HG02840 (cell line): ENCODE data around the gene THEM5.
"Not testable (repeated sequence)": the region's sequence is repeated elsewhere in the genome, so short reads cannot be mapped to it uniquely, and the experiment has no call there.

Experiments
- ATAC-seq: cut with Tn5 transposase; IDR thresholded peaks from one replicate; pipeline ENCODE4 v1.9.1; 2021; ENCODE audit warnings: mild to moderate bottlenecking, moderate library complexity, moderate number of reproducible peaks; ENCODE audit not compliant: unreplicated experiment, low FRiP score

THEM5 gene, protein sequence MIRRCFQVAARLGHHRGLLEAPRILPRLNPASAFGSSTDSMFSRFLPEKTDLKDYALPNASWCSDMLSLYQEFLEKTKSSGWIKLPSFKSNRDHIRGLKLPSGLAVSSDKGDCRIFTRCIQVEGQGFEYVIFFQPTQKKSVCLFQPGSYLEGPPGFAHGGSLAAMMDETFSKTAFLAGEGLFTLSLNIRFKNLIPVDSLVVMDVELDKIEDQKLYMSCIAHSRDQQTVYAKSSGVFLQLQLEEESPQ

DNA sequence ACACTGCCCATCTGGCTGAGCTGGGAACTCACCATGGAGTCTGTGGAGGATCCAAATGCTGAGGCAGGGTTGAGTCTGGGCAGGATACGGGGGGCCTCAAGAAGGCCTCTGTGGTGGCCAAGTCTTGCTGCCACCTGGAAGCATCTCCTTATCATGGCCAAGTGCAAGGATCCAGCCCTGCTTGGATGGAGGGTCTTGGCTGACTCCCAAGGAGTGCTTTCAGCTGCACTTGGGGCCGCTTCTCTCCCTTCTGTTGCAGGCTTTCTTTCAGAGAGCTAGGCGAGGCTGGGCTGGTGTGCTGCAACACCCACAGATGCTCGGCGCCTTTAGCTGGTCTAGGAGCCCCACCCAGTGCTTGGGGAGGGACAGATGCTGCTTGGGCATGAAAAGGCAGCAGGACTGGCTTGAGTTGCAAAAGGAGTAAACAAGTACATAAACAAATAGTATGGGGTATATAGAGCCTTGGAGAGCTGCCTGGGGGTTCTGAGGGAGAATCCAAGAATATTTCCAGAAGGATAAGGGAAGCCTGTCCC, at the start of gene THEM5:
THEM5 (minus strand) TSS at position 302 of the 533 bp plus-strand sequence; CDS start at position 155, 147 bp downstream.
- no peak for ATAC-seq

DNA sequence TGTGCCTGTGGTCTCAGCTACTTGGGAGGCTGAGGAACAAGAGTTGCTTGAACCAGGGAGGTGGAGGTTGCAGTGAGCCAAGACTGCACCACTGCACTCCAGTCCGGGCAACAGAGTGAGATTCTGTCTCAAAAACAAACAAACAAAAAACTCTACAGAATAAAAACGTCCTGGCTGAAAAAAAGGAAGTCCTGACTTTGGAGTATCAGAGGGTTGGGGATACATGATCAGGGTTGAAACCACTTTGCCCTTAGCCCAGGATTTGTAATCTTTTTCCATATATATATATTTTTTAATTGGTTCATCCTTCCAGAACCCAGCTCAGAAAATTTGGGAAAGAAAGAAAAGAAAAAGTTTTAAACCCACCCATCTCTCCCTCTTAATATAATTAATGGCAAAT, 49.3 kb upstream of the THEM5 start:
- no peak for ATAC-seq

DNA sequence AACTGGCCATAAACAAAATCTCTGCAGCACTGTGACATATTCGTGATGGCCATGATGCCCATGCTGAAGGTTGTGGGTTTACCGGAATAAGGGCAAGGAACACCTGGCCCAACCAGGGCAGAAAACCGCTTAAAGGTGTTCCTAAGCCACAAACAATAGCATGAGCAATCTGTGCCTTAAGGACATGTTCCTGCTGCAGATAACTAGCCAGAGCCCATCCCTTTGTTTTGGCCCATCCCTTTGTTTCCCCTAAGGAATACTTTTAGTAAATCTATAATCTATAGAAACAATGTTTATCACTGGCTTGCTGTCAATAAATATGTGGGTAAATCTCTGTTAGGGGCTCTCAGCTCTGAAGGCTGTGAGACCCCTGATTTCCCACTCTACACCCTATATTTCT, 47.3 kb upstream of the THEM5 start:
- ATAC-seq = not testable (repeated sequence)

DNA sequence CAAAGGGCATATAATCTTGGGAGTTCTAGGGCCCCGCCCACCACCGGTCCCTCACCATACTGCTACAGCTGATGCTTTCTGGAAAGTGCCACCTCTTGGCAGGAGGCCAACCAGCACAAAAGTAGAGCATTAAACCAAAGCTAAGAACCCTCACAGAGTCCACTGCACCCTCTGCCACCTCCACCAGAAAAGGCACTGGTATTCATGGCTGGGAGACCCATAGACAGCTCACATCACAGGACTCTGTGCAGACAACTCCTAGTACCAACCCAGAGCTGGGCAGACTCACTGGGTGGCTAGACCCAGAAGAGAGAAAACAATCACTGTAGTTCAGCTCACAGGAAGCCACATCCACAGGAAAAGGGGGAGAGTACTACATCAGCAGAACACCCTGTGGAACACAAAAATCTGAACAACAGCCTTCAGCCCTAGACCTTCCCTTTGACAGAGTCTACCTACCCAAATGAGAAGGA, 45.0 kb upstream of the THEM5 start:
- ATAC-seq = no peak

DNA sequence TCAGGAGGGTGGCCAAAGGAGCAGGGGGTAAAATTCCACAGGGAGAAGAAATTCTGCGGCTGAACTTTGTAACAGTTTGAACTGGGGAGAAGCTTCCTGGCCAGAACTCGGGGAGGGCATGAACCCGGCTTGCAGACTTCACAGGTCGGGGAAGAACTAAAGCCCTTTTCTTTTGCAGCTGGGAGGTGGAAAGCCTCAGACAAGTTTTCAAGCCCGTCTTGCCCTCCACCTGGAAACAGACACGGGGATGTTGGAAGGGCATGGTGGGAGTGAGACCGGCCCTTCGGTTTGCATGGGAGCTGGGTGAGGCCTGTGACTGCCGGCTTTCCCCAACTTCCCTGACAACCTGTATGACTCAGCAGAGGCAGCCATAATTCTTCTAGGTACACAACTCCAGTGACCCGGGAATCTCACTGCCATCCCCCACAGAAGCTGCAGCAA, 44.5 kb upstream of the THEM5 start:
- ATAC-seq = no peak

DNA sequence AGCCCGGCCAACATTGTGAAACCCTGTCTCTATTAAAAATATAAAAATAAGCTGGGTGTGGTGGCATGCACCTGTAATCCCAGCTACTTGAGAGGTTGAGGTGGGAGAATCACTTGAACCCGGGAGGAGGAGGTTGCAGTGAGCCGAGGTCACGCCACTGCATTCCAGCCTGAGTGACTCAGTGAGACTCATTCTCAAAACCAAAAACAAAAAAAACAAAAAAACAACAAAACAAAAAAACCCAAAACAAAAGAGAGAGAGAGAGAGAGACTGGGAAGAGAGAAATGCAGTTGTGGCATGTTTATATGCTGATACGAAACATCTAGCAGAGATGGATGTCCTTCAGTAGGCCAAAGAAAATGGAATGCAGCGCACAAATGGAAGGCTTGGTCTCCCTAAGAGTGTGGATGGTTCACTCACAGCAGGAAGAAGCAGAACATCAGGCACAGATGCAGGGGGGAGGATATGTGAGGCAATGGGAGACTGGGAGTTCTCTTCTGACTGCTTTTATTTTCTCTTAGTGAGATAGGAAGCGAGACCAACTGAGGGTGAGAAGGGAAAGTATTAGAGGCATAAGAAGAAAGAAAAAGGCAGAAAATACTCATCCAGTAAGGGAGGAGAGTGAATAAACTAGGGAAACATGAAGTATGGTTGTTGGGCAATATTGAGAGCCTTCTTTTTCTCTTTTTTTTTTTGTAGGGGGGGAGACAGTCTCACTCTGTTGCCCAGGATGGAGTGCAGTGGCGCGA, 39.8 kb upstream of the THEM5 start:
- no peak for ATAC-seq

DNA sequence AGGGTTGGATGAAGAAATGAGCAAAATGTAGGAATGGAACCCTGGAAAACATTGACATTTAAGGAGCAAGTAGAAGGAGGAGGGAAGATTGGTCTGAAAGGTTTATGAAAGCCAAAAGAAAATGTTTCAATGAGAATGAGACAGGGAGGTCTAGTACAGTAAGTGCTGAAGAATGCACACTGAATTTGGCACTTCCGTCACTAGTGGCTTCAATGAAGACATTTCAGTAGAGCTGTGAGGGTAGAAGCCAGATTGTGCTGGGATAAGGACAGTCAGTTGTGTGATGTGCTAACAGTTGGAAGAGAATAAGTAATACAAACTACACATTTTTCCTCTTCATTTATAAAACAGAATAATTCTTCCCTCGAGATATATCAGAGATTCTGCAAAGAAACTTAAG, 38.7 kb upstream of the THEM5 start:
- ATAC-seq = no peak

DNA sequence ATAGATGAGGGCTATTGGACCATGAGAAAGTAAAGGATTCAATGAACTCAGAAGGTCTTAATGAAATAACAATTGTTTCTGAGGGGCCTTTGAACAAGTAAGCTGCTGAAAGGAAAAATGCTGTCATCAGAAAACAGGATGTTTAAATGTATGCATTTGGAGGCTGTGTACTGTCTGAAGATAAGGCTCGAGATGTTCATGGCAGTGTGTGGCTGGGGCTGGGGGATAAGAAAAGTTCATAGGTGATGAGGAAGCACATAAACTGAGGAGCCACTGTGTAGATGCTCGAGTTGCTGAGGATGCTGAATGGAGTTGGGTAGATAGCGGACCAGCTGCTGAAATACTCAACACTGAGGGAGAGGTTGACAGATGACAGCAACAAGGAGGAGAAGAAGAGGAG, 38.0 kb upstream of the THEM5 start:
- ATAC-seq = no peak

DNA sequence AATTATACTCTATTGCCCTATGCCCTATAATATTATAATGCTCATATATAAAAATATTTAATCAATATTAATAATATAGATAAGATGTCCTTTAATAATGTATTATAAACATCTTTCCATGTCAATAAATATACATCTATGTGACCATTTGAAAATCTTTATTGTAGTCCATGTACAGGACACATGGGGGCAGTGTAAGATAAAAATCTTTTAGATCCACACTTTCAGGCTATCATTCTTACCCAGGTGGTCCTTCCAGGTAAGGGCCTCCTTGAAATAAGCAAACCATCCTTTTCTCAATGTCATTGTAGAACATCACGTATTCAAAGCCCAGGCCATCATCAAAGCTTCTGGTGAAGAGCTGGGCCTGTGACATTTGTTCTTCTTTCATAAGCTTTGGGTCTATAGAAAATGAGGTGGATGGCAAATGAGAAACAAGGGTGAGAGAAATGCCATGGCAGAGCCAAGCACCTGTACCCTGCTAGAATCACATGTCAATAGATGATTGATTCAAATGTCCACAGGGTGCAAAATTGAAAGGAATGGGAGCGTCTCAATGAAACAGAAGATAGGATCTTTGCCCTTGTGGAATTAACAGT, 35.6 kb upstream of the THEM5 start:
- ATAC-seq = no peak

DNA sequence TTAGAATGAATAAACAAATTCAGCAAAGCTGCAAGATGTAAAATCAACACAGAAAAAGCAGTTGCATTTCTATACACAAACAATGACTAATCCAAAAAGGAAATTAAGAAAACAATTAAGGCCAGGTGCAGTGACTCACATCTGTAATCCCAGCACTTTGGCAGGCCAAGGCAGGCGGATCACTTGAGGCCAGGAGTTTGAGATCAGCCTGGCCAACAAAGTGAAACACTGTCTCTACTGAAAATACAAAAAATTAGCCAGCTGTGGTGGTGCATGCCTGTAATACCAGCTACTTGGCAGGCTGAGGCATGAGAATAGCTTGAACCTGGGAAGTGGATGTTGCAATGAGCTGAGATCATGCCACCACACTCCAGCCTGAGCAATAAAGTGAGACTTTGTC, 33.5 kb upstream of the THEM5 start:
- no peak for ATAC-seq

DNA sequence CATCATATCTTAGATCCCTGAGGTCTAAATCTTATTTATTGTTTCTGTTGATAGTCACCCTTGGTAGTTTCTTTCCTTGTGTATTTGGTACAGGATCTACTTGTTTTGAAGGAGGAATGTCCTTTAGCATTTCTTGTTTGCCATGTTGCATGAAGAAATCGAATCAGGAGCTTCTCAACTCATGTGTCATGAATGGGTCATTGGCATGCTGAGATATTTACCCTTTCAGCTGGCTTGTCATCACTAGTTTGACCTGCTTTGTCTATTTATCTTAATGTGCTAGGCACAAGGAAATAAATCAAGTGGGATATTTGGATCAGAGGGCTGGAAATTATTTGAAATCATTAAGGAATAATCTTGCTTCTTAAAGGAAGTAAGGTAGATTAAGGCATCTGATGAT, 32.0 kb upstream of the THEM5 start:
- ATAC-seq = no peak

DNA sequence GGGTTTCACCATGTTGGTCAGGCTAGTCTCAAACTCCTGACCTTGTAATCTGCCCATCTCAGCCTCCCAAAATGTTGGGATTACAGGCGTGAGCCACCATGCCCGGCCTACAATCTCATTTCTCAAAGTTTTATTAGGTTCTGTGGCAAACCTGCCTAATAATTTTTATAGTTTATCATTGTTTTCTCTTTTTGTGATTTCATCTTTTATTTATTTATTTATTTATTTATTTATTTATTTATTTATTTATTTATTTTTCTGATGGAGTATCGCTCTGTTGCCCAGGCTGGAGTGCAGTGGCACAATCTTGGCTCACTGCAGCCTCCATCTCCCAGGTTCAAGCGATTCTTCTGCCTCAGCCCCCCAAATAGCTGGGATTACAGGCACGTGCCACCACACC, 31.4 kb upstream of the THEM5 start:
- not testable (repeated sequence) for ATAC-seq

DNA sequence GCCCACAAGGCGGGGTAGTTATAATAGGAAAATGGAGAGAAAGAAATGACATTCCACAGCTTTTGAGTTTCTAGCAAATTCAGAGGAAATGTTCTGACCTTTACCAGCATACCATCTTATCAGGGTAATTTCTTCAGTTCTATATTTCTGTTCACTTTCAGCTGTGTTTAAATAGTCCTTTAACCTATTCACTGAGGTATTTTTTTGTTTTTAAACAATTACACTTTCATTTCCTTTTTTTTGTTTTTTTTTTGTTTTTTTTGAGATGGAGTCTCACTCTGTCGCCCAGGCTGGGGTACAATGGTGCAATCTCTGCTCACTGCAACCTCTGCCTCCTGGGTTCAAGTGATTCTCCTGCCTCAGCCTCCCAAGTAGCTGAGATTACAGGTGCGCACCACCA, 30.9 kb upstream of the THEM5 start:
- not testable (repeated sequence) for ATAC-seq

DNA sequence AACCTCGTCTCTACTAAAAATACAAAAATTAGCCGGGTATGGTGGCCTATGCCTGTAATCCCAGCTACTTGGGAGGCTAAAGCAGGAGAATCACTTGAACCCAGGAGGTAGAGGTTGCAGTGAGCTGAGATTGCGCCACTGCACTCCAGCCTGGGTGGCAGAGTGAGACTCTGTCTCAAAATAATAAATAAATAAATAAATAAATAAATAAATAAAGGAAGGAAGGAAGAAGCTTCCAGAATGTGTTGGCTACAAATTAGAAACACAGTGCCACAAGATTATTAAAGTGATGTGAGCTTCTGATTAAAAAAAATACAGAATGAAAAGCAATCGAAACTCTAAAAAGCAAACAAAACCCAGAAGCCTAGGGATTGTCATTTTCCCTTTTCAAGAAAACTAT, 30.4 kb upstream of the THEM5 start:
- ATAC-seq = not testable (repeated sequence)

DNA sequence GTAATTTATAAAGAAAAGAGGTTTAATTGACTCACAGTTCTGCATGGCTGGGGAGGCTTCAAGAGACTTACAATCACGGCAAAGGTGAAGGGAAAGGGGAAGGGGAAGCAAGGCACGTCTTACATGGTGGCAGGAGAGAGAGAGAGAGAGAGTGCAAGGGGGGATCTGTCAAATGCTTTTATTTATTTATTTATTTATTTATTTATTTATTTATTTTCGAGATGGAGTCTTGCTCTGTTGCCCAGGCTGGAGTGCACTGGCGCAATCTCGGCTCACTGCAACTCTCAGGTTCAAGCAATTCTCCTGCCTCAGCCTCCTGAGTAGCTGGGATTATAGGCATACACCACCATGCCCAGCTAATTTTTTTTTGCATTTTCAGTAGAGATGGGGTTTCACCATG, 29.4 kb upstream of the THEM5 start:
- ATAC-seq = not testable (repeated sequence)

DNA sequence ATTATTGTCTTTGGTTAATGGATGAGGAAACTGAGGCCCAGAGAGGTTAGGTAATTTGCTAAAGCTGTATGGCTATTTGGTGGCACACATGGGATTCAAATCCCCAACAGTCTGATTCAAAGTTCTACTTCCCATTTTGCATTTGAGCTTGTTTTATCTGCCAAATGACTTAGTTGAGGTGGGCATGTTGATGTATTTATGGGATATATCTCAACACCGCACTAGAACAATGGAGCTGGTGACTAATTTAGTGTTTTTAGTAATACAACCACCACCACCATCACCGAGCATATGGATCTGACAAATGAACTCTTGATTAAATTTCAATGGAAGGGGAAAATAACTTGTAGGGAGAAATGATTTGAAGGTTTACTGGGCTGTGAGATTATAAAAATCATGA, 29.0 kb upstream of the THEM5 start:
- ATAC-seq = no peak

DNA sequence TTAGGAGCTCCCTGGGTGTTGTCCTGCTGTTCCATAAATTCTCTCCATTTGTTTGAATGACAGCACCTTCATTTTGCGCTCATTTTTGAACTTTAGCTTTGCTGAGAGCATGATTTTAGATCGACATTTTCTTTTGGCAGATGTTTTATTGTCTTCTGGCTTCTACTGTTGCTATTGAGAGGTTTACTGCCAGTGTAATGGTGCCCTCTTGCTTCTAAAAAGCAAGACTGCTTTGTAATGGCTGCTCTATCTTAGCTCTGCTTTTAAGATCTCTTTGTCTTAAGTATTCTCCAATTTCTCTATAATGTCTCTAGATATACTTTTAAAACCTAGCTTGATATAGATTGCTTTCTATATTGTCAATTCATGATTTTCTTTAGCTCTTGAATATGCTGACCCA, 28.0 kb upstream of the THEM5 start:
- no peak for ATAC-seq

DNA sequence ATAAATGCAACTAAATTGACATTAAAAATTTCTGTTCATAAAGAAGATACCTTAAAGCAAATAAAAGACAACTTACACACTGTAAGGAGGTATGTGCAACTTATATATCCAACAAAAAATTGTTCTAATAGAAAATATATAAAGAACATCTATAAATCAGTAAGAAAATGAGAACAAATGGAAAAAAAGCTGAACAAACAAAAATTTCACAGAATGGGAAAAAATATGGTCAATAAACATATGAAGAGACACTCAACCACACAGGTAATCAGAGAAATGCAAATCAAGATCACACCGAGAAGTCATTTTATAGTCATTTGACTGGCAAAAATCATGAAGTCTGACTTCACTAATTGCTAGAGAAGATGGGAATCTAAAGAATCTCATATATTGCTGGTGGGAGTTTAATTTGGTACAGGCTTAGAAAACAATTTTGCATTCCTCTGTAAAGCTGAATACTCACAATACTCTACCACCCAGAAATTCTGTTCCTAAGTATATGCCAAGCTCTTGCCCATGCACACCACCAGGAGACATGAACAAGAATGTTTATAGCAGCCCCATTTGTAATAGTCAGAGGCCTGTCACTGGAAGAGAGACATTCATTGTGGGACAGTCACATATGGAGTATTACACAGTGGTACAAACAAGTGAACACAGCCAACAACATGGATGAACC, 22.0 kb upstream of the THEM5 start:
- no peak for ATAC-seq

DNA sequence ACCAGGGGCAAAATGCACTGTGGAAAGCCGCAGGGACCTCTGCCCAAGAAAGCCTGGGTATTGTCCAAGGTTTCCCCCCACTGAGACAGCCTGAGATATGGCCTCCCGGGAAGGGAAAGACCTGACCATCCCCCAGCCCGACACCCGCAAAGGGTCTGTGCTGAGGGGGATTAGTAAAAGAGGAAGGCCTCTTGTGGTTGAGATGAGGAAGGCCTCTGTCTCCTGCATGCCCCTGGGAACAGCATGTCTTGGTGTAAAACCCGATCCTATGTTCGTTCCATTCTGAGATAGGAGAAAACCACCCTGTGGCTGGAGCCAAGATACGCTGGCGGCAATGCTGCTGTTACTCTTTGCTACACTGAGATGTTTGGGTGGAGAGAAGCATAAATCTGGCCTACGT, 19.3 kb upstream of the THEM5 start:
- not testable (repeated sequence) for ATAC-seq

DNA sequence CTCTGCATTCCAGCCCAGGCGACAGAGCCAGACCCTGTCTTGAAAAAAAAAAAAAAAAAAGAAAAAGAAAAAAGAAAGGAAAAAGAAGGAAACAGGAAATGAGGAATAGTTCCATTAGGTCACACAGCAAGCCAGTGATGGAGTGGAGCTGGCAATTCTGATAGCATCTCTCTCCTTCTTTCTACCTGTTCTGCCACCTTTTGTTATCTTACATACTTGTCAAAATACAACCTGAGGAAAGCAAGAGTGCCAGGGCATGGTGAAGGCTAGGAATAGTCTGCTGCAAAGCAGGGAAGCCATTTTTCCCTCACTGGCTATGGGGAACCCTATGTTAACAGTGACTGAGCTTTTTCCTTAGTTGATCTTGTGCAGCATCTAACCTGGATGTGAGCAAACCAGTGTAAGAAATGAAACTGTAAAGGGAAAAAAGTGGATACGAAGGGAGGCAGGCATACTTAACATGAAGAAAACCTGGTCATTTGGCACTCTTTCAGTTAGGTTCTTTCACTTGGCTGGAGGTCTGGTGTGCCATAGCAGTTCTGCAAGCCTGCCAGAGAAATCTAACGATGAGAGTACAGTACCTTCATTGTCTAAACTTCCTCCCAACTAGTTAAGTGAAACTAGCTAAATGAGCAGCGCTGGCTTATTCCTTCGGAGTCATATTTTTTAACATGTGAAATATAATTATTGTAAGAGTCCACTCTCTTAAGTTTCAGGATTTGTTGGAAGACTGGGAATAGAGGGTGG, 17.9 kb upstream of the THEM5 start:
- no peak for ATAC-seq
